Measurements from ENCODE around the gene CYP1A1. TPM values are rescaled to one million over a fixed set of nuclear protein-coding genes. Genes with fewer than 3 reads are reported as not detected.

CYP1A1 gene
- total and polyA plus RNA-seq, 2 experiments from 2014 or later, result 0.16 to 1.4 TPM

GRCh38 chr15:74722591-74722990, 2.7 kb downstream of the CYP1A1 start (continued):
- TF ChIP-seq ZNF462 (CRISPR knock-in tag; IDR thresholded peaks at IDR 0.05) (no peak), STAT1 (IDR thresholded peaks at IDR 0.05; ENCODE audit: unreplicated experiment) (no peak), ZNF331 (CRISPR knock-in tag; IDR thresholded peaks at IDR 0.05; ENCODE audit: low read depth) (no peak), CREB1 (CRISPR knock-in tag; IDR thresholded peaks at IDR 0.05; ENCODE audit: low read depth) (no peak), EZH2phosphoT487 (IDR thresholded peaks at IDR 0.05; ENCODE audit: unreplicated experiment) (no peak), CTCF (conservative IDR thresholded peaks at IDR 0.05; ENCODE audit: low read depth in 2 of 2) (no peak)

GRCh38 chr15:74716651-74717050, 8.7 kb downstream of the CYP1A1 start:
- Histone ChIP-seq H3K27ac (ENCODE audit: low read depth) (no peak overlapping the region), H4K20me1 (replicated peaks; ENCODE audit: insufficient read depth) (no peaks in the 10 kb centered on the region), H3F3A (replicated peaks; ENCODE audit: low read depth) (no peaks in the 10 kb centered on the region), H3K4me2 (no peak overlapping the region), H3K4me3 (no peak overlapping the region), H3K79me2 (replicated peaks; ENCODE audit: insufficient read depth) (no peaks in the 10 kb centered on the region), H3K27me3 (ENCODE audit: insufficient read depth) (no peaks in the 10 kb centered on the region), H3K36me3 (ENCODE audit: insufficient read depth) (no peaks in the 10 kb centered on the region), H3K4me1 (ENCODE audit: insufficient read depth) (no peaks in the 10 kb centered on the region), H2AFZ (no peak overlapping the region), H3K9me2 (ENCODE audit: insufficient read depth) (0 out of 2 replicates have a peak, but pooled peaks cover under 1% of the 10 kb centered on the region)
- no peaks in the 10 kb centered on the region for H3K36me3 Mint-ChIP-seq (ENCODE audit: low read depth)
- no peak overlapping the region for H3K4me3 Mint-ChIP-seq
- no peak overlapping the region for H3K27ac Mint-ChIP-seq
- no peak for ATAC-seq
- DNase-seq (ENCODE audit: low spot score), result no peak
- H3K27me3 Mint-ChIP-seq (ENCODE audit: insufficient read depth, low read depth, poor library complexity), result no peaks in the 10 kb centered on the region
- H3K4me1 Mint-ChIP-seq, result no peaks in the 10 kb centered on the region; the same call in 2 of the 3 replicates
- no peaks in the 10 kb centered on the region; the same call in 2 of the 3 replicates for H3K9me3 Mint-ChIP-seq
- TF ChIP-seq JUNB (IDR thresholded peaks at IDR 0.05; ENCODE audit: unreplicated experiment) (no peak), ZNF462 (CRISPR knock-in tag; IDR thresholded peaks at IDR 0.05) (no peak), POLR2AphosphoS5 (IDR thresholded peaks at IDR 0.05; ENCODE audit: low read depth) (no peak), CREB1 (CRISPR knock-in tag; IDR thresholded peaks at IDR 0.05; ENCODE audit: low read depth) (no peak), EZH2phosphoT487 (IDR thresholded peaks at IDR 0.05; ENCODE audit: unreplicated experiment) (no peak)

Measured in GM23338 (cell line).